ENCODE data around the gene BCCIP. TPM values are rescaled to one million over a fixed set of nuclear protein-coding genes. Genes with fewer than 3 reads are reported as not detected.

Gene BCCIP
- total and polyA plus RNA-seq, 2 donors (not counting 1 experiment from before 2014, with no cell fraction given): 10.5 to 40.7 TPM

GRCh38 chr10:125866421-125867029 lies 43.2 kb downstream of the BCCIP start:
- Histone ChIP-seq H3K9ac (ENCODE audit: low read length) (no peak overlapping the region), H3K4me1 (ENCODE audit: control insufficient read depth in 2 of 2, insufficient read depth in 2 of 2, low read length in 2 of 2) (no peaks in the 10 kb centered on the region), H4K20me1 (ENCODE audit: control insufficient read depth, insufficient read depth, low read length, poor library complexity, severe bottlenecking) (no peaks in the 10 kb centered on the region), H2AFZ (ENCODE audit: insufficient read depth, low read depth, low read length, poor library complexity, severe bottlenecking) (no peak overlapping the region), H3K27ac (ENCODE audit: low read length in 2 of 2) (no peak overlapping the region), H3K36me3 (replicated peaks in 1 of 2; ENCODE audit: control extremely low read depth in 1 of 2, control insufficient read depth in 1 of 2, extremely low read depth in 1 of 2, insufficient read depth in 2 of 2, low read length in 1 of 2) (no peaks in the 10 kb centered on the region), H3K79me2 (ENCODE audit: control insufficient read depth, insufficient read depth, low read length) (no peaks in the 10 kb centered on the region), H3K4me3 (ENCODE audit: control extremely low read depth in 1 of 5, extremely low read depth in 1 of 5, insufficient read depth in 1 of 5, low read depth in 2 of 5, low read length in 4 of 5) (no peak overlapping the region), H3K9me3 (ENCODE audit: control extremely low read depth in 1 of 3, control insufficient read depth in 2 of 3, insufficient read depth in 1 of 3, low read length in 2 of 3) (no peaks in the 10 kb centered on the region), H3K27me3 (replicated peaks in 1 of 4; ENCODE audit: control extremely low read depth in 1 of 4, control insufficient read depth in 3 of 4, insufficient read depth in 4 of 4, low read length in 3 of 4) (no peaks in the 10 kb centered on the region), H3K4me2 (replicated peaks; ENCODE audit: low read depth, low read length, poor library complexity, severe bottlenecking) (no peak overlapping the region)
- ChIA-PET POLR2A (no interaction called here), CTCF (interaction anchor here (0.7 to 1.2 kb wide), 2 partner anchors 16 kb away, joined by 3 read pairs; no protein-coding TSS in a partner anchor)
- H3K4me1 Mint-ChIP-seq: no peaks in the 10 kb centered on the region
- no peak overlapping the region for H3K27ac Mint-ChIP-seq
- TF ChIP-seq EZH2 (IDR thresholded peaks at IDR 0.05; ENCODE audit: borderline replicate concordance, insufficient read depth, low read depth, low read length, poor library complexity, severe bottlenecking): no peak
- no peak for TF ChIP-seq CTCF (IDR thresholded peaks at IDR 0.05)
- no peak for DNase-seq
- no peak overlapping the region for H3K4me3 Mint-ChIP-seq
- H3K9me3 Mint-ChIP-seq (ENCODE audit: insufficient read depth): no peaks in the 10 kb centered on the region
- intact Hi-C loops (cut with micrococcal nuclease): loop anchor here (5.0 kb wide), 1 partner anchor 116 kb away; no protein-coding TSS in a partner anchor
- no peak for ATAC-seq (ENCODE audit: low read depth)
- H3K27me3 Mint-ChIP-seq: no peaks in the 10 kb centered on the region
- 97% methylated on average over 7 of the region's 7 CpGs for WGBS (ENCODE audit: insufficient coverage)

DNA sequence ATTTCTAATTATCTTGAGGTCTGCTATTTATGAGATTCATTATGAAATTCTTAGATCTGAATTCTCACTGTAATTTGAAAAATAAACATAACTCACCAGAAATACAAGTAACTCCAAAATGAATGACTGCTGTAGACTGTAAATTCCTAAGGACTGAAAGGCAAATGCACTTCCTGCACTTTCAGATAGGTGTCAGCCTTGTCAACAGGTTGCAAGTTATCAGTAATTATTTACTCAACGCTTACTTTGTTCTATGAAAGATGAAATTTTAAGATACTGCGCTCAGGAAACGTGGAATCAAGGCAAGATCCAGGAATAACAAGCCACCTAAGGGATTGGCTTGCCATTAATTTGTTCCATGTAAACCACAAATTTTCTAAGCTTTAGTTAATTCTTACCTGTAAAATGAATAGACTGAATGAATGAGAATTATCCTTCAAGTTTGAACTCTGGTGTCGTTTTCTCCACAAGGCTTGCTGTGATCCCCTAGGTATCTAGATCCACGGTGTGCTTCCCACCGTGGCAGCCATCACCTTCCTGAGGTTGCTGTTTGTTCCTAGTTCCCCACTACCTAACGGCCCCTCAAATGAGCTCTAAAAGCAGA lies 45.1 kb downstream of the BCCIP start:
- intact Hi-C loops (cut with micrococcal nuclease): loop anchor here (2.0 to 5.0 kb wide), 2 partner anchors 114 to 880 kb away; no protein-coding TSS in a partner anchor
- POLR2A ChIA-PET: no interaction called here
- no peak for ATAC-seq (ENCODE audit: low read depth)

More for the DNA sequence above, 45.1 kb downstream of the BCCIP start:
- WGBS (ENCODE audit: insufficient coverage): 91% methylated on average over 3 of the region's 7 CpGs
- Histone ChIP-seq H4K20me1 (ENCODE audit: control insufficient read depth, insufficient read depth, low read length, poor library complexity, severe bottlenecking) (no peaks in the 10 kb centered on the region), H3K4me3 (ENCODE audit: control extremely low read depth in 1 of 5, extremely low read depth in 1 of 5, insufficient read depth in 1 of 5, low read depth in 2 of 5, low read length in 4 of 5) (no peak overlapping the region), H3K79me2 (ENCODE audit: control insufficient read depth, insufficient read depth, low read length) (no peaks in the 10 kb centered on the region), H2AFZ (ENCODE audit: insufficient read depth, low read depth, low read length, poor library complexity, severe bottlenecking) (no peak overlapping the region), H3K9ac (ENCODE audit: low read length) (no peak overlapping the region), H3K4me1 (ENCODE audit: control insufficient read depth in 2 of 2, insufficient read depth in 2 of 2, low read length in 2 of 2) (no peaks in the 10 kb centered on the region), H3K27ac (ENCODE audit: low read length in 2 of 2) (no peak overlapping the region), H3K36me3 (replicated peaks in 1 of 2; ENCODE audit: control extremely low read depth in 1 of 2, control insufficient read depth in 1 of 2, extremely low read depth in 1 of 2, insufficient read depth in 2 of 2, low read length in 1 of 2) (peaks cover 0 to 1% of the 10 kb centered on the region in 2 experiments), H3K9me3 (ENCODE audit: control extremely low read depth in 1 of 3, control insufficient read depth in 2 of 3, insufficient read depth in 1 of 3, low read length in 2 of 3) (no peaks in the 10 kb centered on the region), H3K27me3 (replicated peaks in 1 of 4; ENCODE audit: control extremely low read depth in 1 of 4, control insufficient read depth in 3 of 4, insufficient read depth in 4 of 4, low read length in 3 of 4) (no peaks in the 10 kb centered on the region), H3K4me2 (replicated peaks; ENCODE audit: low read depth, low read length, poor library complexity, severe bottlenecking) (no peak overlapping the region)
- Mint-ChIP-seq H3K4me1 (no peaks in the 10 kb centered on the region), H3K9me3 (ENCODE audit: insufficient read depth) (no peaks in the 10 kb centered on the region), H3K27ac (no peak overlapping the region), H3K4me3 (no peak overlapping the region), H3K27me3 (no peaks in the 10 kb centered on the region)
- DNase-seq: peak; percentile 30
- CTCF ChIA-PET: interaction anchor here (0.9 to 2.1 kb wide), 11 partner anchors 9 to 1986 kb away, joined by 3 to 13 read pairs (median 3); no protein-coding TSS in a partner anchor
- TF ChIP-seq CTCF (IDR thresholded peaks at IDR 0.05) (peak; percentile 87), EZH2 (IDR thresholded peaks at IDR 0.05; ENCODE audit: borderline replicate concordance, insufficient read depth, low read depth, low read length, poor library complexity, severe bottlenecking) (no peak)

Measured in B cell (primary cell).